GM12865 (cell line): ENCODE data around the gene JCAD.

ENCODE experiments used
- DNase-seq: peaks from one replicate; pipeline ENCODE4 v3.0.0; 2010; ENCODE audit warnings: low read depth
- H3K4me3 ChIP-seq: 2 replicates; pipeline ENCODE4 v1.5.1; 2011; ENCODE audit warnings: mild to moderate bottlenecking, low read depth, low read length, control low read depth
- TF ChIP-seq, protein P1 (sequence below): IDR thresholded peaks from 2 replicates; pipeline ENCODE4 v1.5.1; 2011; ENCODE audit warnings: low read length, control low read depth, low read depth, inconsistent platforms; ENCODE audit not compliant: insufficient read depth; ENCODE audit errors: missing control alignments

The JCAD gene

GRCh38 chr10:30096564-30096963 is 37.2 kb upstream of the JCAD start:
- H3K4me3 ChIP-seq = no peak overlapping the region
- no peak for DNase-seq
- TF ChIP-seq, protein P1, sequence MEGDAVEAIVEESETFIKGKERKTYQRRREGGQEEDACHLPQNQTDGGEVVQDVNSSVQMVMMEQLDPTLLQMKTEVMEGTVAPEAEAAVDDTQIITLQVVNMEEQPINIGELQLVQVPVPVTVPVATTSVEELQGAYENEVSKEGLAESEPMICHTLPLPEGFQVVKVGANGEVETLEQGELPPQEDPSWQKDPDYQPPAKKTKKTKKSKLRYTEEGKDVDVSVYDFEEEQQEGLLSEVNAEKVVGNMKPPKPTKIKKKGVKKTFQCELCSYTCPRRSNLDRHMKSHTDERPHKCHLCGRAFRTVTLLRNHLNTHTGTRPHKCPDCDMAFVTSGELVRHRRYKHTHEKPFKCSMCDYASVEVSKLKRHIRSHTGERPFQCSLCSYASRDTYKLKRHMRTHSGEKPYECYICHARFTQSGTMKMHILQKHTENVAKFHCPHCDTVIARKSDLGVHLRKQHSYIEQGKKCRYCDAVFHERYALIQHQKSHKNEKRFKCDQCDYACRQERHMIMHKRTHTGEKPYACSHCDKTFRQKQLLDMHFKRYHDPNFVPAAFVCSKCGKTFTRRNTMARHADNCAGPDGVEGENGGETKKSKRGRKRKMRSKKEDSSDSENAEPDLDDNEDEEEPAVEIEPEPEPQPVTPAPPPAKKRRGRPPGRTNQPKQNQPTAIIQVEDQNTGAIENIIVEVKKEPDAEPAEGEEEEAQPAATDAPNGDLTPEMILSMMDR = no peak

- H3K4me3 ChIP-seq = no peak overlapping the region
- DNase-seq = no peak
Measured at GRCh38 chr10:30095631-30096422, 36.4 kb upstream of the JCAD start.

DNA sequence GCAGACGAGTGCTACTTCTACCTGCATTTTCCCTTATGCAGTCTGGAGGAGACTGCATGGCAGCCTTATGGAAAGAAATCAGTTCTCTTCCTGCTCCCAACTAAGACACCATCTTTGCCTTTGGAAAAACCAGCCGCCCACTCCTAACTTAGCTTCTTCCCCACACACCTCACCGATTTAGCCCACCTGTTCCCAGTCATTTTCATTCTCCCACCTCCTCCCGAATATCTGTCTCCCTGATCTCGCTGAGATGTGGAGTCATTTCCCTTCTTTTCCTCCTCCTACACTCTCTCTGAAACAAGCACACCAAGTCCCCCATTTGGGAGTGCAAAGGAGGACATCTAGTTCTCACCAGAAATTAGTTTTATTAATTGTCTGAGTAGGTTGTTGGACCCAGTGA is 35.2 kb upstream of the JCAD start:
- DNase-seq = no peak
- no peak overlapping the region for H3K4me3 ChIP-seq
- TF ChIP-seq, protein P1 = no peak

More at GRCh38 chr10:30095631-30096422, 36.4 kb upstream of the JCAD start:
- TF ChIP-seq, protein P1 = no peak

DNA sequence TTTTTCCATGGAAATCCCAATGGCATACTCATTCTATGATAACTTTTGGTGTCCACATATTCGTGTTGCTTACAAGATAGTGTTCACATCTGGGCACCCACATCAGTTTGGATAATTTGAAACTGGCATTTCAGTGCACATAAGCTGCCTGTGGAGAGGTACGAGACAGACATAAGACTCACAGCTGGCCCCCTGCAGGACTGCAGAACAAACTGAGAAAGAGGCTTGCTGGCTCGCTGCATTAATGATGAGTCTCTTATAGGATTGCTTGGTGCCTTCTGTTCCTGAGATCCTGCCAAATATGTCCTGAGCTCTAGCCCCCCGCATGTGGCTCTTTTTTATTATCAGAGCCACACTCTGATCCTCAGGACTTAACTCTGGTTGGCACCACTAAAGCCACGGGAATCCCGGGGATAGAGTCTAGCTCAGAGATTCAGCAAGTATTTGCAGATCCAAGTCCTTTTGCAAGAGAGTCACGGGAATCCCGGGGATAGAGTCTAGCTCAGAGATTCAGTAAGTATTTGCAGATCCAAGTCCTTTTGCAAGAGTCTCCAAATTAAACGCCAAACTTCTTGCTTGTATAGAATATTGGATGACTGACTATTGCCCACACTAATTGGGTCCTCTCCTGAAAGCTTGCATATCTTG is 34.0 kb upstream of the JCAD start:
- no peak for DNase-seq
- TF ChIP-seq, protein P1 = no peak
- no peak overlapping the region for H3K4me3 ChIP-seq

DNA sequence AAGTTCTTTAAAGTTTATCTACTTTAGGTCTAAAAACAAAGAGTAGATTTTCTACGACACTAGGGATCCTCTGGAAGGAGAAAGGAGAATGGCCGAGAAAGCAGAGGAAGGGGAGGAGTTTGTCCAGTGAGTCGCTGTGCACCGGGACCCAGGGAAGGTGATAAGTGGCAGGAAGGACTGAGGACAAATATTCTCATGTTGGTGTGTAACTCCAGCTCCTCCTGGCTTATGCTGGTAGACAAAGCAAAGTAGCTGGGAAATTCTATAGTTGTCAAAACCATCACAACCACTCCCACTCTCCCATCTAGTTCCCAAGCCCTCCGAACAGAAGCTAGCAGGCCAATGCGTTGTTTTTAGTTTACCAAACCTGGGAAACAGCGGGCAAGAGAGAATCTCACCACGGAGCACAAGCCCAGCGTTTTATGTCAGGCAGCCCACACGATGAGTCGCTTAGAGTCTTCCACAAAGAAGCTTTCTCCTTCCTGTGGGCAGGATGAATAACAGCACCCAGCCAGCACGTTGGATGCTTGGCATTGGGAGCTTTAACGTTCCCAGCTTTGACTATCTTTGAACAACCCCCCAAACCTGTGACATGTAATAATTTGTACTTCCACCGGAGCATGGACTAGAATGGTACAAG is 32.9 kb upstream of the JCAD start:
- no peak overlapping the region for H3K4me3 ChIP-seq
- TF ChIP-seq, protein P1 = no peak
- no peak for DNase-seq

DNA sequence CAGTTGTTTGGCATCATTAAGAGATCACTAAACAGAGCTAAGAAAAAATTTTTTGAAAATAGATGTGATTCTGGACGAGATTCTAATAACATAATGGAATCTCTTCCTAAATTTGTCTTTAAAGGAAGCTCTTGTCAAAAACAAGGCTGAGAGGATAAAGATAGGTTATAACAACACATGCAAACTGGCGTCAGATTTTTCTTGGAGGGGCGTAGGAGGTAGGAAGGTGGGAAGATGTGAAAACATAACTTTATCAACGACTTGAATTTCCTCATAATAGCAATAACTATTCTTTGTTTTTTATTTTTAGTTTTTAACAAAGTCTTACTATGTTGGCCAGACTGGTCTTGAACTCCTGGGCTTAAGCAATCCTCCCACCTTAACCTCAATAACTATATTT is 31.8 kb upstream of the JCAD start:
- TF ChIP-seq, protein P1 = no peak
- H3K4me3 ChIP-seq = no peak overlapping the region
- DNase-seq = no peak
